Stimulated activated CD8-positive, alpha-beta memory T cell treated with anti-CD3 and anti-CD28 coated beads, Interleukin-12 subunit alpha, Interleukin-12 subunit beta, amount 100 ng/mL, for 24 hours (primary cell): Measurements from ENCODE around the gene KCNK18.
A peak's percentile ranks its signal among the peaks of the same experiment; 100 is the strongest.

Experiments used
- DNase-seq: peaks from one replicate; pipeline ENCODE4 v3.0.0-alpha.2; 2020; ENCODE audit errors: extremely low read depth

Gene KCNK18

GRCh38 chr10:117197189-117197588, at the start of gene KCNK18:
Gene KCNK18, plus strand, starts transcription at chr10:117197489. Its CDS starts 0 bp downstream, at chr10:117197489.
- no peak for DNase-seq

- no peak for DNase-seq
These were observed 49.0 kb upstream of the KCNK18 start for GRCh38 chr10:117148284-117148683.

DNA sequence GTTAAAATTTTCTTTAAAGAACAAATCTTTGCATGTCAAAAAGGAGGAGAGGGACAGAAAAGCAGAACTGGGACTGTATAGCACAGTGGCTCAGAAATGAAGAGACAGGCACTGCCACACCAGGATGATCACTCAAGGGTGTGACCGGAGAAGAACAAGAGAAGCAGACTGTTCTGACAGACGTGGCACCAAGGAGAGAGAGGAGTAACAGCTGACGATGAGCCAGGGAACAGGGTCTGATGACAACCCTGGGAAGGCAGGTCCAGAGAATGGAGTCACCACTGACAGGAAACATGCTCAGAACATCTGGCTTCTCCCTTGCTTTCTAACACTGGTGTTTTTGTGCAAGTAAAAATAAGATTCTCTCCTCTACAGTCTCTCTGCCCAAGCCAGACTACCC, 44.6 kb upstream of the KCNK18 start:
- no peak for DNase-seq

DNA sequence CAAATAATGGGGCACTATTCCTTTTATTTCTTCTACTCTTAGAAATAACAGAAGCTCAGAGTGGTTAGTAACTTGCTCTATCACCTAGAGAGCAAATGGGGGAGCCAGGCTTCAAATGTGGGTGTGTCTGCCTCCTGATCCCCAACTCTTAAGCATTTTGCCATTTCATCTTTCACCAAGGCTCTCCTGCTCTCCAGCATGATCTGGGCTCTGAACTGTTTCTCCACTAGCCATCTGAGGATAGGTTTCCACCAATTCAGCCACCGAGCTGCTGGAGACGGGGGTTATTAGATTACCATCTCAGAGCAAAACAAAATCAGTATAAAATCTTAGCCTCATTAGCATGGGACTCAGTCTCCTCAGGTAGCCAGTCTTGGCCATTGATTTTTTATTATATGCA, 39.0 kb upstream of the KCNK18 start:
- DNase-seq: no peak

GRCh38 chr10:117159390-117159789, 37.9 kb upstream of the KCNK18 start:
- DNase-seq: no peak

- no peak for DNase-seq
These were observed 36.7 kb upstream of the KCNK18 start for GRCh38 chr10:117160567-117160966.

DNA sequence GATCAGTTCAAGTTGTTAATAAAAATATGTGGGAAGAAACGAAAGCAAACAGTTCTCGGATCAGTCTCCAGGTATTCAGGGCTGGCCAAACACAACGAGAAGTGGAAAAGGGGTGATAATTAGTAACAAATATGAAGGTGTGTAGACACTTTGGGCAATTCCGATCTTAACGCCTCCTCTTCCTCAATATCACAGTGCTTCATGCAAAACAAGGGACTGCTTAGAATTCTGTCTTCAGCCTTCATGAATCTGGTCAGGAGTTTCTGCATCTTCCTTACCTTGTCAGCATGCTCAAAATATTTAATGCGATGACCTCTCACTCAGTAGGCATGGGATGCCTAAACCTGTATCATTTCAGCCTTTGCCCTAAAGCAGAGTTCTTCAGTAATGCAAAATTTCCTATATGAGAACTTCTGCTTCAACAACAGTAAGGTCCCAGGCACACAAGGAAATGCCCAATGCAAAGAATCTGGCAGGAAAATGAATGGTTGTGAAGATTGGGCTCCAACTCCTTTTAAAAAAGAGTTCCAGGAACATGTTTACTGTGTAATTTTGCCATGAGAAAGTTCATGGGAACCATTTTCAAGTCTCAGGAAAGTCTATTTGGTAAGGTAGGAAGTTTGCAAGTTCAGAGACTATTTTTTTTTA, 35.8 kb upstream of the KCNK18 start:
- no peak for DNase-seq

- DNase-seq: no peak
These were observed 34.9 kb upstream of the KCNK18 start for GRCh38 chr10:117162093-117163060.

DNA sequence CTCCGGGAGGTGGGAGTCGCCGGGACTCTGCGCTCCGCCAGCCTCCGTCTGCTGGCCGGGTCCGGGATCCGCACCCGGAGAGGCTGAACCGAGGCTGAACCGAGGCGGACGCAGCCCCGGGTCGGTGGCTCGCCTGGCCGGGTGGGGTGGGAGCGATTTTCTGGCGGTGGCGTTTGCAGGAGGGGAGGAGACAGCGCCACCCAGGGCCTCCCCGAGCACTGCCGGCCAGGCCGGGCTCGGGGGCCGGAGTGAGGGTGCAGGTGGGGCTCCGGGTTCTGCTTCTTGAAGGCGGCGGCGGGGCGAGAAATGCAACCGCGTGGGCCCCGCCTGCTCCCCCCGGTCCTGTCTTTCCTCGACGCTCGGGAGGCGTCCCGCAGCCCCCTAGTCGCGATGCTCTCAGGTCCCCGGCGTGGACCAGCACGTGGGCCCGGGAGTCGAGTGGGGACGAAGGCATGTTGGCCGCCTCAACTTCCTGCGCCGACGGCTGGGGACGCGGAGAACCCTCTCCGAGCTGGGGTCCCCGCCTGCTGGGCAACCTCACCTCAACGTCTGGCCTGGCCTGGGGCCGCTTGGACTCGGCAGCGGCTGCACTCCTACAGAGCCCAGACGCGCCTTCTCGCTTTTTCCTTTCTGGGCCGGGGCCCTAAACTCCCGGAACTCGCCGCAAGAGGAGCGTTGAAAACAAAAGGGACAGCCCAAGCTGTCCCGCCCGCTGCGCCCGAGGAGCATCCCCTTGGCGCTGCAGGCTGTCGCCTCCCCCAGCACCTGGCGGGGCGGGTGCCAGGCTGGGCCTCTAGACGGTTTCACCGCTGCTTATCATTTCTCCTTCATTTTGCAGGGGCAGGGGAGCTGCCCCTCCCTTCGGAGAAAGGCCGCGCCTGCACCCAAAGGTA, 34.0 kb upstream of the KCNK18 start:
- no peak for DNase-seq

GRCh38 chr10:117163954-117164548, 33.2 kb upstream of the KCNK18 start:
- no peak for DNase-seq

DNA sequence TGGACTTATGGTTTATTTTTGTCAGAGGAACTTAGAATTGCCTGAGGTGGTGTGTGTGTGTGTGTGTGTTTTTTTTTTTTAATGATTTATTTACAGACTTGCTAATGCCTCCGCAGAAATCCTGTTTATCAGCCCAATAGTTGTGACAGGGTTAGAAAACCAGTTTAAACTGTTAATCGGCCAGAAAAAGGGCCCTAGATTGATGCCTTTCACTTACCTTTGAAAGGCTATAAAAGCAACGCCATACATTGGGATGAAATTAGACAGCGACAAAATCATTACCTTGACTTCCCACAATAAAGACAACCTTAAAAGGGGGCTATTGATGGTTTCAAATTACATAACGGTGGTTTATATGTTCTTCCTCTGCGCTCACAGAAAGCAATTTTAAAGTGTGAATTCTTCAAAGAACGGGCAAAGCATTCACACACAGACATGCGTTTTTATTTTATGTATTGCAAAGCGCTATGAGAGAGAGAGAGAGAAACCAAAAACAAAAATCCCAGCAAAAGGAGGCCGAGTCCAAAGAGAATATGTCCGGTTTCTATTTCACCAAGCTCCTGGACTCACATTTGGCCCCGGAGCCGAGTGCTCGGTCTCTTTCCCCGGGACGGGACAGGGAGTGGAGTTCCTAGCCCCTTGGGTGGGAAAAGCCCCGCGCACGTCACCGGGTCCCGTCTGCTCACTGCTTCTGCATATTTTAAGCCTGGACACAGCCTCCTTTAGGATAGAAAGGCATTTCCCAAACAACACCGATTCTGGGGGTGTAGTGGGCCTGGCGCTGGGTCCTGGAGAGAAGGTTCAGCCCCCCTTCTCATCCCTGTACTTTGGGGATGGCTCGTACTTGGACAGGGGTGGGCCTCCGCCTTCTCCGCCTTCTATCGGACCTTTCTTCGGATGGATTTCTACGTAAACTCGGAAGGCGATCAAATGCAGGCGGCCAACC, 32.4 kb upstream of the KCNK18 start:
- DNase-seq: no peak

DNA sequence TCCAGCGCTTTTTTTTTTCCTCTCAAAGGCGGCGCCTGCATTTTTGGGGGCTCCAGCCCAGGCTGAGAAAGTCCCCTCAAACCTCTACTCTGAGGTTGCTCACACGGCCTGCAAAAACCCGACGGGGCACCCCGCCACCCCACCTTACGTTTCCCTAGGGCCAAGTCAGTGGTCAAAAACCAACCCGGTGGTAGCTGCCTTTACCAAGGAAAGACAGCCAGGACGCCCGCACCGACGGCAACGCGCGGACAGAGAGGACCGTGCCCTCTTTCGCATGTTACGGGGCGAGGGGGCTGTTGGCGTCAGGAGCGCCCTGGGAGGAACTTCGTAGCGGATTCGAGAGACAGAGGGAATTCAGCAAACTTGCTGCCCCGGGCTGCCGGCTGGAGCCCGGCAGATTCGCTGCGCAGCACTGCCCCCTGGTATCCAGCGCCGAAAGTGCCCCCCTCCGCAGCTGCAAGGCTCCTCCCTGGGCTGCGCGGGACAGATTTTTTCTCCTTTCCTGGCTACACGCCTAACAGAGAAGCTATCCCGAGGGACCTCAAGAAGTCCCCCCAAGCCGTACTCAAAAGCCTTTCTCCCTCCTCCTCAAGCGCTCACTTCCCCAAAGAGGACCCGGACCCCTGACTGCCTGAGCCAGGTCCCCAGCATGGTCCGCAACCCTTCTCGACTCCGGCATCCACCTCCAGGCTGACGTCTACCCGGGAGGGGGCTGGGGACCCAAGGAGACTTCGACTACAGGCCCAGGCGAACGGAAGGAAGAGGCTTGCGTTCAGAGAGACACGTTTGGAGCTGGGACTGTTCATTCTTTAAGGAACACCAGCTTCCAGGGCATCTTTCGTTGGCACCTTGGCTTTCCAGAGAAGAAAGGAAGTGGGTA, 31.5 kb upstream of the KCNK18 start:
- DNase-seq: no peak

DNA sequence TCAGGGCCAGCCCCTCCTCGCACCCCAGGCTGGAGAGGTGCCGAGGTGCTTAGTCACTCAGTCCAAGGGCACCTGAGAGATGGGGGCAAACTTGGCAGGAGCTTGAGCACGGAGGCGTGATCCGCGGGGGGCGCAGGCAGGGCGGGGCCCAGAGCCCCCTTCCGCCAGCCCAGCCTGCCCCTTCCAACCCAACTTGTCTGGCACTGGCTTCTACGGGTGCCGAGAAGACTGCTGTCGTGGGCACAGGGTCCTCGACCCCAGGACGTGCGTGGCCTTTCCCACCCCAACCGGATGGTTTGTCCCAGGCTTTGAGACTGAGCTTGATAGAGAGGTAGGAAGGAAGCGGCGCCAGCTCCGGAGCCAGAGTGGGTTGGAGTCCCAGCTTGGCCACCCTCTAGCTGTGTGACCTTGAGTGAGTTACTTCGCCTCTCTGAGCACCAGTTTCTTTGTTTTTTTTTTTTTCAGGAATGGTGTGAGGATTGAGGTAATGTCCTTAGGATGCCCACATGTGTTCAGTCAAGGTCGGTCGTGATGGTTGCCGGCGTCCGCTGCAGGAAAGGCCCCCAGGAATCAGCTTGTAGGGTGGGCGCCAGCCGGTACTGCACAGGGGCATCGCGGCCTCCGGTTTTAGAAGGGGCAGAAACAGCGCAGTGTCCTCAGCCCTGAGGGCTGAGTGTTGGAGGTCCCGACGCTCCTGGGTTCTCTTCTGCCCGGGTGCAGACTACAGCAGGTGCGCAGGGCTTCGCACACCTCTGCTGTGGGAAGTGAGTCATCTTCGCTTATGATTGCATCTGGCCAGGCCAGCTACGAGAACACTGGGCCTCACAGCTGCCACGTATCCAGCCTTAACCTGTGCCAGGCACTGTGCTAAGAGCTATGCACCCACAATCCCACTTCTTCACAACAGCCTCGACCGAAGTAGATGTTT, 30.6 kb upstream of the KCNK18 start:
- DNase-seq: no peak

DNA sequence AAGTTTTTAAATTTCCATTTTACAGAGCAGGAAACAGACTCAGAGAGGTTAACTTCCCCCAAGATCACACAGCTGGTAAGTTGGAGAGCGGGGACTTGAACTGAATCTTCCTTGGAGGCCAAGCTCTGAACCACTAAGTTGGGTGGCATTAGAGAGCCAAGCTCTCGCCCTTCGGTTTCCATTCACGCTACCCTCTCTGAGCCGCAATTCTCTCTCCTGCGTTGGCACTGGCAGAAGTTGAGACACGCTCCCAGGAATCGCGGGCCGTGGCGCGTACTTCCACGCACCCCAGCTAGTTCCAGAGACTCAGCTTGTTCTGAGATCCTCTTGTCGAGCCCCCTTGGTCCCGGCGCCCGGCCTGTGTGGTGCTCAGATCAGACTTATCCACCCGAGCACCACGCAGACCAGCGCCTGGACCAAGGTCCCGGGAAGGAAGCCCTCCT, 29.9 kb upstream of the KCNK18 start:
- no peak for DNase-seq

DNA sequence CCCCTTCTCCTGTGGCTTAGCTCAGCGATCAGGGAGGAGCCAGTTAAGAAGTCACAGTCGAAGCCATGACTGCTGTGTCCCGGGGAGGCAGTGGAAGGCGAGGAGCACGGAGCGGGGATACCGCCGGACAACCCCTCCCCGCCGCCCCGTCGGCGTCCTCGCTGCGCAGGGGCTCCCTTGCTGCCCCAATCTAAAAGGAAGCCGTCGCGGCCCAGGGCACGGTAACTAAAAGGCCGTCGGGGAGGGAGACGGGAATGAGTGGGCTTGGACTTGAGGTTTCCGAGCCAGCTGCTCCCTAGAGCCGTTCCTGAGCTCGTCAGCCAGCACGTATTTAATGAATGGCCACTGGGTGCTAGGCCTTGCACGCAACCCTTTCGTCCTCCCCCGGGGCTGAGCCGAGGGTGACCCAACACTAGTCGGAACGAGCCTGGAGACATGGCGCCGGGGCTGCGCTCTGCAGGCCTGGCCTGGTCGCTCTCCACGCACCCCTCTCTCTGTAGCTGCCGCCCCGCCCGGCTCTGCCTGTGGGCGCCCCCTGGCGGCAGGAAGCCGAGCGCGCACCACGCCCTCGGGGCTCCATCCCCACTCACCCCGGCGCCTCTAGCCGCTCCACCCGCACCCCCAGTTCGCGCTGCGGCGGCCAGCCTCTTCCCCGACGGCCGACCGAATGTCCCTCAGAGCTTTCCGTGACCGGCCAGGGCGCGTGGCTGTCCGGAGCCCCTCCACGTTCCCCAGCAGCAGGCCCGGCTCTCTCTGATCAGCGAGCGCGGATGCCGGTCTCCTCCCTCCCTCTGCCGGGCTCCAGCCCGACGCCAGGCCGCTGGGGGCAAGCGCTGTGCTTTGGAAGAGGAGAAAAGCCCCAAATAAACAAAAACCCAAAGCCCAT, 29.3 kb upstream of the KCNK18 start:
- DNase-seq: peak; percentile 27

DNA sequence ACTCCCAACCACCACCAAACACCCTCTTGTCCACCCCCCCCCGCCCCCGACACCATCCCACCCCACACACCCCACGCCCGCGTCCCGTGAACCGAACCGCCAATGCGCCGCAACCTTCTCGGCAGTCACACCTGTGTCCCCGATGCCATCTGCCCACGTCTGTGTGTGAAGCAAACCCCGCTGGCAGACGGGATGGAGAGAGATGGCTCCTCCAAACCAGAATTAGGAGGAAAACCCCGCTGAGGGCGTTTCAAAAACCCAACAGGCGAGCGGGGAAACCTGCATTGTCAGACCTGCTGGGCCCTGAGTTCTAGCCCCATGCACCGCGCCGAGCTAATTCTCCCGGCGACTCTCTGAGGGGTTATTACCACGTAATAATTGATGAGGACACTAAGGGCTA, 28.6 kb upstream of the KCNK18 start:
- DNase-seq: no peak

- no peak for DNase-seq
These were observed 27.8 kb upstream of the KCNK18 start for GRCh38 chr10:117169480-117169879.
